Right lobe of liver (tissue), 6 donors: ENCODE results near the gene ARVCF. TPM values are rescaled to one million over a fixed set of nuclear protein-coding genes. Genes with fewer than 3 reads are reported as not detected.

ENCODE experiments used
- ATAC-seq, 4 donors: fragments of 200-7000 bp; cut with Tn5 transposase; one replicate each; pipeline ENCODE4 v1.9.1; 2020; ENCODE audit warnings: mild to moderate bottlenecking in 4 of 4, moderate library complexity in 4 of 4
- DNase-seq, 3 donors: peaks; one replicate each; pipeline ENCODE4 v3.0.0-alpha.2; 2020
- H3K27ac ChIP-seq, 3 donors: fragments of 200-600 bp; one replicate each; pipeline ENCODE4 v1.8.0; 2022
- H3K27me3 ChIP-seq, 2 donors: fragments of 200-600 bp; one replicate each; pipeline ENCODE4 v1.8.0; 2022
- H3K36me3 ChIP-seq, 4 donors: fragments of 200-600 bp; sonication (generic) in 1 of 4; one replicate each; pipeline versions ENCODE4 v1.5.1 to v1.8.0; 2017 to 2022; ENCODE audit warnings: control low read depth in 1 of 4
- H3K4me1 ChIP-seq, 4 donors: fragments of 200-600 bp; sonication (generic) in 1 of 4; one replicate each; pipeline versions ENCODE4 v1.5.1 to v1.8.0; 2017 to 2022; ENCODE audit warnings: control low read depth in 1 of 4
- H3K4me3 ChIP-seq, 3 donors: fragments of 200-600 bp; one replicate each; pipeline ENCODE4 v1.8.0; 2022
- H3K9me3 ChIP-seq, 4 donors: fragments of 200-600 bp; sonication (generic) in 1 of 4; one replicate each; pipeline versions ENCODE4 v1.5.1 to v1.8.0; 2017 to 2022; ENCODE audit warnings: control low read depth in 1 of 4
- POLR2A ChIP-seq: fragments of 450-650 bp; IDR thresholded peaks from one replicate; pipeline ENCODE4 v1.6.1; 2017; ENCODE audit warnings: antibody characterized with exemption, mild to moderate bottlenecking
- WGBS: methylation state at CpG from one replicate; pipeline ENCODE4 v1.1.6; 2018; ENCODE audit warnings: low coverage, low lambda C conversion rate; ENCODE audit not compliant: insufficient coverage; ENCODE audit errors: missing lambda C conversion rate; 5-methylcytosine and 5-hydroxymethylcytosine counted together
- intact Hi-C, 2 donors: fragments of 100-400 bp; cut with DNase I; formaldehyde crosslinking; loops; one replicate each; pipeline versions ENCODE4 v1.11.2 to v1.14.1; 2022
- total RNA-seq, 6 experiments: library from RNA; depleted of rRNA in 2 of 6; stranded (reverse); fragments of >200 nt in 2 of 6; fragmentation: NEBNext Ultra II Directional in 3 of 6; extraction: Animal tissue kit (Norgen Biotek cat#: 25700) in 3 of 6; gene quantifications; one replicate each; pipeline versions ENCODE4 v1.1.0 to v1.2.4, GENCODE V29; 2016 to 2023
- TF ChIP-seq, protein P1 (sequence below), 4 donors: fragments of 200-600 bp in 3 of 4; fragments of 450-650 bp in 1 of 4; IDR thresholded peaks; one replicate each; pipeline versions ENCODE4 v1.5.1 to v1.8.0; 2016 to 2022; ENCODE audit warnings: antibody characterized with exemption in 4 of 4, mild to moderate bottlenecking in 2 of 4
- donor health status: DM: no; HTN: yes; CAD: no.
- donor health status: DM: no; HTN: no; CAD: no.
- donor health status: DM: no; HTN: no; CAD: no.
- donor health status: DM: no; HTN: yes; CAD: no.
- donor health status: DM: no; HTN: yes; CAD: no.

The ARVCF gene
- total RNA-seq, 6 experiments from 2014 or later: 11.5 to 40.9 (median 20.7) TPM

DNA sequence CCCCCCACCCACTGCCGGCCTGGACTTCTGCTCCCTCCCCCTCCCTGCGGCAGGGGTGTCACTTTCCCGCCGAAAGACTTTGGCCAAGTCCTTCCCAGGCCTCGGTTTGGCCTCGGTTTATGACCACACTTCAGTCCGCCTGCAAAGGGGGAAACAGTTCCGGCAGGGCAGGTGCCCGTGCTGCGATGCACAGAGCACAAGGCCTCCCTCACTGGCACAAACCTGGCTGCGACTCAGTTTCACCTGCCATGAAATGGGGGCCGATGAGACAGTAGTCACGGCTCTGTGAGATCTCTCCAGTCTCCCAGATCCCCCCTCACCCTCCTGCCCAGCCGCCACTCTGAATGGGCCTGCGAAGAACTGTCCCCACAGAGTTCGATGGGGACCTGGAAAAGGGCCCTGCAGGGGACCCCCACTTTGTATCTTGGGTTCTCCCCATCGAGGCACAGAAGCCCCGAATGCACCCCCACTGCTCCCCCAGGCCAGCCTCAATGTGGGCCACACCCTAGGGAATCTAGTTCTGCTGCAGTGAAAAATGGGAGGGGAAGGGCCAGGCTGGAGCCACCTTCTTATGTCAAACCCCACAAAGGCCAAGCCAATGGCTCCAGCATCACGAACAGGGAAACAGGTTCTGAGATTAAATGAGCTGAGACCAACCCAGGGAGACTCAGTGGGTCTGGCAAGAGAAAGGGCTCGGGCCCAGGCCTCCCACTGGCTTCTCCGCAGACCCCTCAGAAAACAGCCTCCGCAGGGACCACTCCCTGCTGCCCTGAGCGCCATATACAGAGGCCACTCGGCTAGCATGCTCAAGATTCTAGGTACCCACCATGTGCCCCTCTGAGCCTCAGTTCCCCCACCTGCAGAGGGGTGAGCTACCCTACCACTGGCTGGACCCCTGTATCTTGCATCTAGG lies 29.0 kb downstream of the ARVCF start:
- peak in 1 of 3 donors; percentile 53 for DNase-seq
- H3K27me3 ChIP-seq: no peaks in the 10 kb centered on the region
- 60% methylated on average over 2 of the region's 24 CpGs for WGBS
- no peaks in the 10 kb centered on the region for H3K9me3 ChIP-seq
- no peak overlapping the region for H3K4me3 ChIP-seq
- H3K36me3 ChIP-seq: no peaks in the 10 kb centered on the region
- intact Hi-C loops: no loop called here
- no peak for TF ChIP-seq POLR2A
- TF ChIP-seq, protein P1, sequence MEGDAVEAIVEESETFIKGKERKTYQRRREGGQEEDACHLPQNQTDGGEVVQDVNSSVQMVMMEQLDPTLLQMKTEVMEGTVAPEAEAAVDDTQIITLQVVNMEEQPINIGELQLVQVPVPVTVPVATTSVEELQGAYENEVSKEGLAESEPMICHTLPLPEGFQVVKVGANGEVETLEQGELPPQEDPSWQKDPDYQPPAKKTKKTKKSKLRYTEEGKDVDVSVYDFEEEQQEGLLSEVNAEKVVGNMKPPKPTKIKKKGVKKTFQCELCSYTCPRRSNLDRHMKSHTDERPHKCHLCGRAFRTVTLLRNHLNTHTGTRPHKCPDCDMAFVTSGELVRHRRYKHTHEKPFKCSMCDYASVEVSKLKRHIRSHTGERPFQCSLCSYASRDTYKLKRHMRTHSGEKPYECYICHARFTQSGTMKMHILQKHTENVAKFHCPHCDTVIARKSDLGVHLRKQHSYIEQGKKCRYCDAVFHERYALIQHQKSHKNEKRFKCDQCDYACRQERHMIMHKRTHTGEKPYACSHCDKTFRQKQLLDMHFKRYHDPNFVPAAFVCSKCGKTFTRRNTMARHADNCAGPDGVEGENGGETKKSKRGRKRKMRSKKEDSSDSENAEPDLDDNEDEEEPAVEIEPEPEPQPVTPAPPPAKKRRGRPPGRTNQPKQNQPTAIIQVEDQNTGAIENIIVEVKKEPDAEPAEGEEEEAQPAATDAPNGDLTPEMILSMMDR (IDR thresholded peaks at IDR 0.05): no peak
- H3K4me1 ChIP-seq: peaks cover 0 to 10% (median 5%) of the 10 kb centered on the region in 4 donors
- no peak for ATAC-seq
- H3K27ac ChIP-seq: peak overlapping the region in 1 of 3 donors; percentile 1

DNA sequence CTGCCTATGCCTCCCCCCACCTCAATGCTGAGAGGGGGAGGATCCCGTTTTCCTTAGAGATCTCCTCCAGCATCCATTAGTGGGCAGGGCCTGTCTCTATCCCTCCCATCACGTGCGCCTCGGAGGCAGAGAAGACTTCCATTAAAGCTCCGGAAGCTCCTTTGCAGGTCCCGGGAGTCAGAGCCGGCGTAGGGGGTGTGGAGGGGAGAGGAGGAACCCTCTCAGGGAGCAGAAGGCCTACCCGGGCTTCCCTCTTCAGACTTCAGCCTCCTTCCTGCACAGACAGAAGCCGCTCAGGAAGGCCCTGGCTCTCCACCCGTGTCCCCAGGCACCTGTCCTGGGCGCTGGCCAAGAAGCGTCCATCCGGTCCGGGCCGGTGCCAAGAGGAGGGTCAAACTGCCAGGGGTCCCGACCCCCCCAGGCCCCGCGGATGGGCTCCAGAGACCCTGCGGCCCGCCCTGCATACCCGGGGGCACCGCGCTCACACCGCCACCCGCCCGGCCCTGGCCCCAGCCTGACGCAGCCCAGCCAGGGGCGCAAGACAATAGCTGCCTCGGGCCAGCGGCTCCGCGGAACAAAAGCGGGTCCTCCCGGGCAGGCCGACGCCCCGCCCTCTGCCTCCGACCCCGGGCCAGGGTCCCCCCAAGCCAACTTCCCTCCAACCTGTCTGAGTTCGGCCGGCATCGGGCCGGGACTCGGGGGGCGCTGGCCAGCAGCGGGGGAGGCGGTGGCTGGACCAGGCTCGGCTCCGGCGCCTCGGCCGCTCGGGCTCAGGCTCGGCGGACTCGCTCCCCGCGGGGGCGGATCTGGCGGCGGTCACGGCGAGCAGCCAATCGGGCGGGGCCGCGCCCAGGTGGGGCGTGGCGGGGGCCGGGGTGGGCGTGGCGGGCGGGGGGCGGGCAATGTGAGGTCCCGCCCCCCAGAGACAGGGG lies 29.9 kb downstream of the ARVCF start:
- peaks cover 0 to 10% (median 4%) of the 10 kb centered on the region in 4 donors for H3K4me1 ChIP-seq
- ATAC-seq (peak; percentile 82 to 96 (median 88)), DNase-seq (peak; percentile 82 to 86 (median 82))
- peak overlapping the region; percentile 21 to 70 (median 44) for H3K27ac ChIP-seq
- no peaks in the 10 kb centered on the region for H3K9me3 ChIP-seq
- peak; percentile 88 for TF ChIP-seq POLR2A
- TF ChIP-seq, protein P1 (IDR thresholded peaks at IDR 0.05): no peak
- H3K36me3 ChIP-seq: no peaks in the 10 kb centered on the region
- WGBS: 41% methylated on average over 6 of the region's 76 CpGs
- peak overlapping the region; percentile 60 to 82 (median 69) for H3K4me3 ChIP-seq
- intact Hi-C loops: no loop called here
- no peaks in the 10 kb centered on the region for H3K27me3 ChIP-seq

DNA sequence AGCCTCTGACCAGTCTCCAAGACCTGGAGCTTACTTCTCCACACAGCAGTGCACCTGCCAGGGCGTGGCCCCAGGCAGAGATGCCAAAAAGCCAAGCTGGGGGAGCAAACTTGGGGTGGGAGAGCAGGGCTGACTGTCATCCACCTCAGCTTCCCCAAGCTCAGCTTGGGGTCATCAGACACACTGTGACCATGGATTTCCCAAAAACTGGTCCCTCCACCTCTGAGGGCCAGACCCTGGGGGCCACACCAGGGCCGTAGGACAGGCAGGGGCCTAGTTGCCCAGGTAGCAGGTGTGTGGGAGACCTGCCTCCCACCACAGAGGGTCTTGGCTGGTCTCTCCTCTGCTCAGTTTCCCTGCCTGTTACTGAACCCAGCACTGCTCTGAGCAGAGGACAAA lies 30.6 kb downstream of the ARVCF start:
- Histone ChIP-seq H3K27ac (no peak overlapping the region), H3K27me3 (no peaks in the 10 kb centered on the region), H3K36me3 (no peaks in the 10 kb centered on the region), H3K9me3 (no peaks in the 10 kb centered on the region), H3K4me1 (peaks cover 0 to 10% (median 4%) of the 10 kb centered on the region in 4 donors), H3K4me3 (peak overlapping the region; percentile 60 to 82 (median 69))
- DNase-seq: peak in 2 of 3 donors; percentile 12 to 37
- no CpG with 5 or more reads among the region's 2 CpGs for WGBS
- no peak for TF ChIP-seq POLR2A
- TF ChIP-seq, protein P1 (IDR thresholded peaks at IDR 0.05): no peak
- intact Hi-C loops: no loop called here
- no peak for ATAC-seq
